Liver (tissue), 9 donors: ENCODE data around the gene LLPH. TPM values are rescaled to one million over a fixed set of nuclear protein-coding genes. Genes with fewer than 3 reads are reported as not detected.

ENCODE experiments used
- DNase-seq: peaks from one replicate; pipeline ENCODE4 v3.0.0-alpha.2; 2017; ENCODE audit warnings: low spot score
- H3K27ac ChIP-seq, 2 donors: one replicate each; pipeline ENCODE4 v1.7.0; 2013; ENCODE audit warnings: inconsistent platforms in 2 of 2, low read length in 2 of 2, control low read depth in 1 of 2, low read depth in 1 of 2, mild to moderate bottlenecking in 1 of 2
- H3K27me3 ChIP-seq, 4 donors: one replicate each; pipeline versions ENCODE4 v1.6.1 to v1.7.0; 2013; ENCODE audit warnings: low read length in 3 of 4, inconsistent platforms in 1 of 4, mild to moderate bottlenecking in 1 of 4, moderate library complexity in 1 of 4; ENCODE audit not compliant: control insufficient read depth in 4 of 4, insufficient read depth in 4 of 4
- H3K36me3 ChIP-seq, 4 donors: one replicate each; pipeline versions ENCODE4 v1.6.1 to v1.7.0; 2013; ENCODE audit warnings: low read length in 3 of 4, mild to moderate bottlenecking in 3 of 4, low read depth in 1 of 4, moderate library complexity in 1 of 4; ENCODE audit not compliant: control insufficient read depth in 4 of 4, insufficient read depth in 3 of 4
- H3K4me1 ChIP-seq, 4 donors: one replicate each; pipeline versions ENCODE4 v1.6.1 to v1.7.0; 2013; ENCODE audit warnings: low read length in 3 of 4, mild to moderate bottlenecking in 3 of 4, moderate library complexity in 1 of 4; ENCODE audit not compliant: control insufficient read depth in 4 of 4, insufficient read depth in 4 of 4
- H3K4me3 ChIP-seq, 3 donors: one replicate each; pipeline versions ENCODE4 v1.6.1 to v1.7.0; 2013; ENCODE audit warnings: low read length in 3 of 3, control low read depth in 1 of 3, low read depth in 1 of 3, mild to moderate bottlenecking in 1 of 3
- H3K9ac ChIP-seq, 2 donors: one replicate each; pipeline ENCODE4 v1.7.0; 2013; ENCODE audit warnings: low read length in 2 of 2, mild to moderate bottlenecking in 2 of 2, moderate library complexity in 2 of 2, control low read depth in 1 of 2, low read depth in 1 of 2
- H3K9me3 ChIP-seq, 4 donors: one replicate each; pipeline versions ENCODE4 v1.6.1 to v1.7.0; 2013; ENCODE audit warnings: low read length in 3 of 4; ENCODE audit not compliant: control insufficient read depth in 4 of 4
- EGR1 ChIP-seq, 2 donors: IDR thresholded peaks; 2 replicates each; pipeline ENCODE4 v1.6.1; 2016 to 2018; ENCODE audit warnings: antibody characterized with exemption in 2 of 2, low read depth in 2 of 2
- FOXA1 ChIP-seq: IDR thresholded peaks from 2 replicates; pipeline ENCODE4 v1.6.1; 2016; ENCODE audit warnings: antibody characterized with exemption
- GABPA ChIP-seq, 2 donors: IDR thresholded peaks in 1 of 2; conservative IDR thresholded peaks in 1 of 2; 2 replicates each; pipeline ENCODE4 v1.6.1; 2016; ENCODE audit warnings: antibody characterized with exemption in 2 of 2, mild to moderate bottlenecking in 1 of 2, moderate library complexity in 1 of 2
- RAD21 ChIP-seq, 2 donors: IDR thresholded peaks; 2 replicates each; pipeline ENCODE4 v1.6.1; 2016; ENCODE audit warnings: antibody characterized with exemption in 2 of 2, mild to moderate bottlenecking in 2 of 2
- RXRA ChIP-seq, 2 donors: IDR thresholded peaks; 2 replicates each; pipeline ENCODE4 v1.6.1; 2017 to 2018; ENCODE audit warnings: antibody characterized with exemption in 2 of 2, mild to moderate bottlenecking in 1 of 2
- SP1 ChIP-seq: IDR thresholded peaks from 2 replicates; pipeline ENCODE4 v1.6.1; 2018; ENCODE audit warnings: antibody characterized with exemption, mild to moderate bottlenecking
- TAF1 ChIP-seq: conservative IDR thresholded peaks from 2 replicates; pipeline ENCODE4 v1.6.1; 2016; ENCODE audit warnings: antibody characterized with exemption, mild to moderate bottlenecking
- WGBS: extraction: QIAGEN DNeasy Blood & Tissue Kit; methylation state at CpG from one replicate; pipeline ENCODE4 v1.1.7; 2013; 5-methylcytosine and 5-hydroxymethylcytosine counted together
- polyA plus RNA-seq, 2 donors: library from polyadenylated mRNA; stranded (reverse) in 1 of 2; unstranded in 1 of 2; fragments of 200-250 nt in 1 of 2; fragments of >200 nt in 1 of 2; fragmentation: Nextera tagmentation in 1 of 2; extraction: Ambion mirVana in 1 of 2; gene quantifications; one replicate each; pipeline versions ENCODE4 v1.2.1 to v1.2.3, GENCODE V29; 2013 to 2015
- total RNA-seq, 2 donors: library from RNA; depleted of rRNA; stranded (reverse); fragments of >200 nt; gene quantifications; one replicate each; pipeline ENCODE4 v1.2.3, GENCODE V29; 2014
- TF ChIP-seq, protein P1 (sequence below): fragments of 150-350 bp; IDR thresholded peaks from 2 replicates; pipeline ENCODE4 v1.5.1; 2017; ENCODE audit warnings: improper control_type of control experiment, low read depth, low read length; ENCODE audit not compliant: missing input control
- TF ChIP-seq, protein P2 (sequence below): IDR thresholded peaks from 2 replicates; pipeline ENCODE4 v1.6.1; 2016; ENCODE audit warnings: antibody characterized with exemption
- TF ChIP-seq, protein P3 (sequence below): IDR thresholded peaks from 2 replicates; pipeline ENCODE4 v1.6.1; 2016; ENCODE audit warnings: antibody characterized with exemption
- TF ChIP-seq, protein P4 (sequence below): IDR thresholded peaks from 2 replicates; pipeline ENCODE4 v1.6.1; 2016; ENCODE audit warnings: antibody characterized with exemption, mild to moderate bottlenecking
- donor health status: healthy.
- donor health status: healthy.
- donor health status: healthy.
- donor health status: healthy.
- donor health status: healthy.

LLPH gene
- total and polyA plus RNA-seq, 4 donors: 2.6 to 18.1 (median 6.6) TPM

DNA sequence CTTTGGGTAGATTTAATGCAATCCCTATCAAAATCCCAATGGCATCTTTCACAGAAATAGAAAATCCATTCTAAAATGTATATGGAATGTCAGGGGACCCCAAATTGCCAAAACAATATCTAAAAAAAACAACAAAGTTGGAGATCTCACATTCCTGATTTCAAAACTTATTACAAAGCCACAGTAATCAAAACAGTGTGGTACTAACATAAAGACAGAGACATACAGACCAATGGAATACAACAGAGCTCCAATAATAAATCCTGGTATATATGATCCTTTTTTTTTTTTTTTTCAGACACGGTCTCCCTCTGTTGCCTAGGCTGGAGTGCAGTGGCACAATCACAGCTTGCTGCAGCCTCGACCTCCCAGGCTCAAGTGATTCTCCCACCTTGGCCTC lies 34.6 kb upstream of the LLPH start:
- no peaks in the 10 kb centered on the region for H3K9me3 ChIP-seq
- no peak for TF ChIP-seq TAF1
- no peak overlapping the region for H3K9ac ChIP-seq
- H3K27ac ChIP-seq: no peak overlapping the region
- peaks cover 0 to 3% (median 0%) of the 10 kb centered on the region in 4 donors for H3K36me3 ChIP-seq
- no peak overlapping the region for H3K4me3 ChIP-seq
- H3K4me1 ChIP-seq: peaks cover 2 to 11% (median 6%) of the 10 kb centered on the region in 4 donors
- DNase-seq: no peak
- WGBS: 100% methylated on average over 2 of the region's 2 CpGs
- H3K27me3 ChIP-seq: no peaks in the 10 kb centered on the region

DNA sequence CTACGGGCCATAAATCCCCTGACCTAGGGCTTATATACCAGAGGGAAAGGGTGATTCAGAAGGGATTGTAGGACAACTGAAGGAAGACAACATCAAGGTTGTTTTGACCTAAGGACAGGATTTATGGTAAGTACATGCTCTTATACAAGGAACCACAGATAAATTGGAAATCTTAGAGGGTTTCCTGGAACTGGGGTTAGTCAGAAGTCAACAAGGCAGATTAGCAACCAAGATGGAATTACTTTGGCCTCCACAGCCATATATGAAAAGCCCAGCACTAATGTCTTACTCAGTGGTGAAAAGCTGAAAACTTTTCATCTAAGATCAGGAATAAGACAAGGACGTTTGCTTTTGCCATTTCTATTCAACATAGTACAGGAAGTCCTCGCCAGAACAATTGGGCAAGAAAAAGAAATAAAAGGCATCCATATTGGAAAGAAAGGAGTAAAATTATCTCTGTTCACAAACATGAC lies 33.8 kb upstream of the LLPH start:
- TF ChIP-seq, protein P1, sequence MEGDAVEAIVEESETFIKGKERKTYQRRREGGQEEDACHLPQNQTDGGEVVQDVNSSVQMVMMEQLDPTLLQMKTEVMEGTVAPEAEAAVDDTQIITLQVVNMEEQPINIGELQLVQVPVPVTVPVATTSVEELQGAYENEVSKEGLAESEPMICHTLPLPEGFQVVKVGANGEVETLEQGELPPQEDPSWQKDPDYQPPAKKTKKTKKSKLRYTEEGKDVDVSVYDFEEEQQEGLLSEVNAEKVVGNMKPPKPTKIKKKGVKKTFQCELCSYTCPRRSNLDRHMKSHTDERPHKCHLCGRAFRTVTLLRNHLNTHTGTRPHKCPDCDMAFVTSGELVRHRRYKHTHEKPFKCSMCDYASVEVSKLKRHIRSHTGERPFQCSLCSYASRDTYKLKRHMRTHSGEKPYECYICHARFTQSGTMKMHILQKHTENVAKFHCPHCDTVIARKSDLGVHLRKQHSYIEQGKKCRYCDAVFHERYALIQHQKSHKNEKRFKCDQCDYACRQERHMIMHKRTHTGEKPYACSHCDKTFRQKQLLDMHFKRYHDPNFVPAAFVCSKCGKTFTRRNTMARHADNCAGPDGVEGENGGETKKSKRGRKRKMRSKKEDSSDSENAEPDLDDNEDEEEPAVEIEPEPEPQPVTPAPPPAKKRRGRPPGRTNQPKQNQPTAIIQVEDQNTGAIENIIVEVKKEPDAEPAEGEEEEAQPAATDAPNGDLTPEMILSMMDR: no peak
- TF ChIP-seq RXRA (IDR thresholded peaks at IDR 0.05) (no peak), TAF1 (no peak), FOXA1 (no peak), RAD21 (IDR thresholded peaks at IDR 0.05) (no peak), EGR1 (IDR thresholded peaks at IDR 0.05; ENCODE audit: low read depth in 2 of 2) (no peak)
- TF ChIP-seq, protein P2, sequence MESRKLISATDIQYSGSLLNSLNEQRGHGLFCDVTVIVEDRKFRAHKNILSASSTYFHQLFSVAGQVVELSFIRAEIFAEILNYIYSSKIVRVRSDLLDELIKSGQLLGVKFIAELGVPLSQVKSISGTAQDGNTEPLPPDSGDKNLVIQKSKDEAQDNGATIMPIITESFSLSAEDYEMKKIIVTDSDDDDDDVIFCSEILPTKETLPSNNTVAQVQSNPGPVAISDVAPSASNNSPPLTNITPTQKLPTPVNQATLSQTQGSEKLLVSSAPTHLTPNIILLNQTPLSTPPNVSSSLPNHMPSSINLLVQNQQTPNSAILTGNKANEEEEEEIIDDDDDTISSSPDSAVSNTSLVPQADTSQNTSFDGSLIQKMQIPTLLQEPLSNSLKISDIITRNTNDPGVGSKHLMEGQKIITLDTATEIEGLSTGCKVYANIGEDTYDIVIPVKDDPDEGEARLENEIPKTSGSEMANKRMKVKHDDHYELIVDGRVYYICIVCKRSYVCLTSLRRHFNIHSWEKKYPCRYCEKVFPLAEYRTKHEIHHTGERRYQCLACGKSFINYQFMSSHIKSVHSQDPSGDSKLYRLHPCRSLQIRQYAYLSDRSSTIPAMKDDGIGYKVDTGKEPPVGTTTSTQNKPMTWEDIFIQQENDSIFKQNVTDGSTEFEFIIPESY: no peak
- TF ChIP-seq, protein P3, sequence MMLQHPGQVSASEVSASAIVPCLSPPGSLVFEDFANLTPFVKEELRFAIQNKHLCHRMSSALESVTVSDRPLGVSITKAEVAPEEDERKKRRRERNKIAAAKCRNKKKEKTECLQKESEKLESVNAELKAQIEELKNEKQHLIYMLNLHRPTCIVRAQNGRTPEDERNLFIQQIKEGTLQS: no peak
- TF ChIP-seq, protein P4, sequence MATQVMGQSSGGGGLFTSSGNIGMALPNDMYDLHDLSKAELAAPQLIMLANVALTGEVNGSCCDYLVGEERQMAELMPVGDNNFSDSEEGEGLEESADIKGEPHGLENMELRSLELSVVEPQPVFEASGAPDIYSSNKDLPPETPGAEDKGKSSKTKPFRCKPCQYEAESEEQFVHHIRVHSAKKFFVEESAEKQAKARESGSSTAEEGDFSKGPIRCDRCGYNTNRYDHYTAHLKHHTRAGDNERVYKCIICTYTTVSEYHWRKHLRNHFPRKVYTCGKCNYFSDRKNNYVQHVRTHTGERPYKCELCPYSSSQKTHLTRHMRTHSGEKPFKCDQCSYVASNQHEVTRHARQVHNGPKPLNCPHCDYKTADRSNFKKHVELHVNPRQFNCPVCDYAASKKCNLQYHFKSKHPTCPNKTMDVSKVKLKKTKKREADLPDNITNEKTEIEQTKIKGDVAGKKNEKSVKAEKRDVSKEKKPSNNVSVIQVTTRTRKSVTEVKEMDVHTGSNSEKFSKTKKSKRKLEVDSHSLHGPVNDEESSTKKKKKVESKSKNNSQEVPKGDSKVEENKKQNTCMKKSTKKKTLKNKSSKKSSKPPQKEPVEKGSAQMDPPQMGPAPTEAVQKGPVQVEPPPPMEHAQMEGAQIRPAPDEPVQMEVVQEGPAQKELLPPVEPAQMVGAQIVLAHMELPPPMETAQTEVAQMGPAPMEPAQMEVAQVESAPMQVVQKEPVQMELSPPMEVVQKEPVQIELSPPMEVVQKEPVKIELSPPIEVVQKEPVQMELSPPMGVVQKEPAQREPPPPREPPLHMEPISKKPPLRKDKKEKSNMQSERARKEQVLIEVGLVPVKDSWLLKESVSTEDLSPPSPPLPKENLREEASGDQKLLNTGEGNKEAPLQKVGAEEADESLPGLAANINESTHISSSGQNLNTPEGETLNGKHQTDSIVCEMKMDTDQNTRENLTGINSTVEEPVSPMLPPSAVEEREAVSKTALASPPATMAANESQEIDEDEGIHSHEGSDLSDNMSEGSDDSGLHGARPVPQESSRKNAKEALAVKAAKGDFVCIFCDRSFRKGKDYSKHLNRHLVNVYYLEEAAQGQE: no peak
- Histone ChIP-seq H3K4me1 (peaks cover 2 to 11% (median 6%) of the 10 kb centered on the region in 4 donors), H3K27ac (no peak overlapping the region), H3K4me3 (no peak overlapping the region), H3K9me3 (no peaks in the 10 kb centered on the region), H3K9ac (no peak overlapping the region), H3K36me3 (peaks cover 0 to 3% (median 3%) of the 10 kb centered on the region in 4 donors), H3K27me3 (no peaks in the 10 kb centered on the region)
- 95% methylated on average over 3 of the region's 3 CpGs for WGBS
- no peak for DNase-seq

DNA sequence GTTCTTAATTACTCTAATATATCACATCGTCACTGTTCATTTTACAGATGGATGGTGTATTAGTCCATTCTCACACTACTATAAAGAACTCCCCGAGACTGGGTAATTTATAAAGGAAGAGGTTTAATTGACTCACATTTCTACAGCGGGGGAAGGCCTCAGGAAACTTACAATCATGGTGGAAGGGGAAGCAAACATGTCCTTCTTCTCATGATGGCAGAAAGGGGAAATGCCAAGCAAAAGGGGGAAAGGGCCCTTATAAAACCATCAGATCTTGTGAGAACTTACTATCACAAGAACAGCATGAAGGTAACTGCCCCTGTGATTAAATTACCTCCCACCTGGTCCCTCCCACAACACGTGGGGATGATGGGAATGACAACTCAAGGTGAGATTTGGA lies 32.7 kb upstream of the LLPH start:
- DNase-seq: no peak
- Histone ChIP-seq H3K4me1 (peaks cover 0 to 7% (median 2%) of the 10 kb centered on the region in 4 donors), H3K27me3 (no peaks in the 10 kb centered on the region), H3K9me3 (no peaks in the 10 kb centered on the region), H3K4me3 (no peak overlapping the region), H3K9ac (no peak overlapping the region), H3K27ac (no peak overlapping the region), H3K36me3 (peaks cover 3 to 7% (median 4%) of the 10 kb centered on the region in 4 donors)
- WGBS: 74% methylated on average over 4 of the region's 4 CpGs
- TF ChIP-seq GABPA (IDR thresholded peaks at IDR 0.05 in 1 of 2, conservative IDR thresholded peaks at IDR 0.05 in 1 of 2): no peak
- TF ChIP-seq, protein P3: no peak
- TF ChIP-seq RAD21 (IDR thresholded peaks at IDR 0.05): no peak
- TF ChIP-seq SP1: no peak
- no peak for TF ChIP-seq FOXA1
- TF ChIP-seq, protein P4: no peak
- TF ChIP-seq TAF1: no peak
- TF ChIP-seq RXRA (IDR thresholded peaks at IDR 0.05): no peak
- TF ChIP-seq, protein P2: no peak
